Activated effector memory CD4-positive, alpha-beta T cell treated with anti-CD3 and anti-CD28 coated beads, Interleukin-2, amount 50 U/mL, for 16 hours (primary cell): ENCODE measurements around the gene PRKG1.
"Not testable (repeated sequence)": the region's sequence is repeated elsewhere in the genome, so short reads cannot be mapped to it uniquely, and the experiment has no call there.

Experiments
- DNase-seq: peaks from one replicate; pipeline ENCODE4 v3.0.0-alpha.2; 2020

PRKG1 gene

DNA sequence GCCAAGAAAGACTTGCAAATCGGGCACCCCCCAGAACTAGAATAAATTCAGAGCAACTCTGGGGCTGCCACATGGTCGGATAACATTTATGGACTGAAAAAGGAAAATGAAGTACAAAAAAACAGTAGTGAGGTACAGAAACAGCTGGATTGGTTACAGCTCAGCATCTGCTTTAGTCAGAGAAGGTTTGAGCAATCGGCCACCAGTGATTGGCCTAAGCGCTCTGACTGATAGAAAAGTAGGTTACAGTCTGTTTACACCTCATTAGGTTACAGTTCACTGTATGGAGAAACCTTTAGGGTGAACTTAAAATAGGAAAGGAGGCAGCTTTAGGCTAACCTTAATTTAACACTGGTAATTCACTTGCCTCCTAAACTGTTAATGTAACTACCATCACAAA is 1137.8 kb downstream of the PRKG1 start:
- no peak for DNase-seq

DNA sequence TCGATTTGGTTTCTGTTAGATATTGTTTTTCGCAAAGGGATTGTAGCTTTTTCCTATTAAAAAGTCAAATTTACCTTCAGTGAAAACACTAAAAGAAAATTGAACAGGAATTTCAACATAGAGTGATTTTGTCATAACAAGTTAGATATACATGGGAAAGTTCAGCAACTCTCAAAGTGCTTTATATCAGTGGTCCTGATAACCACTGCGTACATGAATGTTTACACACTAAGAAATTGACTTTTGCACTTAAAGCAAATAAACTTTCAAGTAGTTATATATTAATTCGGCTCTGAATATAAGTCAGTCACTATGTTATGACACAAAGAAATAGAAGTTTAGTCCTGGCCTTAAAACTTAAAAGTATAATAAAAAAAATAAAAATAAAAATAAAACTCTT is 1138.5 kb downstream of the PRKG1 start:
- DNase-seq, result no peak

DNA sequence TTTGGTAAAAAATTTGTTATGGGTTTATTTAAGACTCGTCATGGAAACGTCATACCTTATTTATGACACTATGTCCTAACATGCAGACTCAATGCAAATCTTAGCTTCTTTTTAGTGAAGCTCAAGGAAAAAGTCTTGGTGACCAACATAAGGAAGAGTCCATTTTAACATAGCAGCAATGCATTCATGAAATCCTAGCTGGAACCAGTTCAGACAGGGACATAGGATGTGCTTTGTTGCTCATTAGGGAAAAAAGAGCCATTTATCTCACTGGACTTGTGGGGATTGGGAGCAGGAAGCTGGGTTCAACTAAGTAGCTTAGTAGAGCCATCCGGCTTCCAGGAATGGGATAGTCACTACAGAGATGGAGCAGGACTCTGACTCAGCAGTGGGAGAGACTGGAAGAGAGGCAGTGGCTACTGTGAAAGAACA is 1139.0 kb downstream of the PRKG1 start:
- DNase-seq, result no peak

DNA sequence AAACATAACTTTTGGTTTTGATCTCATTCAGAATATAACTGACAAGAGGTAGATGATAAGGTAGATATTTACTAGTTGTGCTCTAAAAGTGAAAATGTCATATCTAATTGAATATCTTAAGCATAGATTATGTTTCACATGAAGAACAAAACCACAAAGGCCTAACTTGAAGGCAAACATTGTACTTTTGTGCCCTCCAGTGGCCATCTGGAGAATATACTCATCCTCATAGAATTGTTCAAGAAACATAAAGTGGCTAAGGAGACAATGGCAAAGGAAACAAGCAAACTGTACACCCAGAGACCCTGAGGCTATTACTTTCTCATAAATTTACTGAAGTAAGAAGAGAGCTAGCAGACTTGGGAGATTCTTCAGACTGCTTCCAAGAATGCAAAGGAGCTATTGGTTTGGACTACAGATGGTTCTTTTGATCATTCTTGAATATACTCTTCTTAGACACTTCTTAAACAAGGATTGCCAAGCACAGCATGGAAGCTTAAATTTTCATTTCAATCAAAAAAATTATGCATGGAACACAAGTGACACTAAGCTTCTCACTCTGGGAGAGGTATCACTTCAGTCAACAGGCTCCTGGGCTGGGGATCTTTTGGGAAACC is 1141.6 kb downstream of the PRKG1 start:
- no peak for DNase-seq

GRCh38 chr10:52216852-52217251 is 1142.6 kb downstream of the PRKG1 start:
- DNase-seq, result no peak

- DNase-seq, result no peak
Measured at GRCh38 chr10:52217531-52217930, 1143.2 kb downstream of the PRKG1 start.

- DNase-seq, result no peak
Measured at GRCh38 chr10:52220947-52221346, 1146.7 kb downstream of the PRKG1 start.

DNA sequence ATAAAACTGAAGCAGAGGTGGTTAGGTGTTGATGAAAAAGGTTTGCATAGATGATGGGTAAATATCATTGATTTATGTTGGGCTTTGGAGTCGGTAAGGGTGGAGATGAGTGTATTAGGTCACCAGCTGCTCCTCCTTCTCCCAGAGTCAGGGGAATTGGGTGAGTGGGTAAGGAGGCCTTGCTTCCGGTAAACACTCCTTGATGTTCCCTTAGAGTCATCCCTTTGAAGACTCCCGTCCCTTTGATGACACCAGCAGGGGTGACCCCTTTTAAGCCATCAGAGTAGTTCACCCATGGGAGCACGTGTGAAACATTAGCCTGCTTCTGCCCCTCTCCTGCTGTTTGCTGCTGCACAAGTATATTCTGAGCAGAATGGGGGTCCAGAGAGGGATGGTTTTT is 1147.6 kb downstream of the PRKG1 start:
- no peak for DNase-seq

GRCh38 chr10:52226197-52226847 is 1152.0 kb downstream of the PRKG1 start:
- no peak for DNase-seq

DNA sequence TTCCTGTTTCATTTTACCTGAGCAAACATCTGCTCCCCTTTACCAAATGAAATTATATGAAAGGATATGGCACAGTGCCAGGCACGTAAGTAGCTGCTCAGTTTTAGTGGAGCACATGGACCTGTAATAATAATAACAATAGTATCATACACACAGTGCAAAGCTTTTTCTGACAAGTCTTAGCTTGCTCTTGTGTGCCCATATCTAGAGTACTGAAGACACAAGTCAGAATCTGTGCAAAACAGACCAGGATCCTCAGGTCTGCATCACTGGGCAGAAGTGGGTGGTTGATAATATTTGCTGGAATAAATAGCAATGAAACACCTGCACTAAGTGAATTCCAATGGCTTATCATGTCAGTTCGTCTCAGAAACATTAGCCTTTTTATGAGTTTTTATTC is 1154.3 kb downstream of the PRKG1 start:
- no peak for DNase-seq

GRCh38 chr10:52229291-52229931 is 1155.1 kb downstream of the PRKG1 start:
- no peak for DNase-seq

GRCh38 chr10:52232561-52233350 is 1158.5 kb downstream of the PRKG1 start:
- DNase-seq, result no peak

DNA sequence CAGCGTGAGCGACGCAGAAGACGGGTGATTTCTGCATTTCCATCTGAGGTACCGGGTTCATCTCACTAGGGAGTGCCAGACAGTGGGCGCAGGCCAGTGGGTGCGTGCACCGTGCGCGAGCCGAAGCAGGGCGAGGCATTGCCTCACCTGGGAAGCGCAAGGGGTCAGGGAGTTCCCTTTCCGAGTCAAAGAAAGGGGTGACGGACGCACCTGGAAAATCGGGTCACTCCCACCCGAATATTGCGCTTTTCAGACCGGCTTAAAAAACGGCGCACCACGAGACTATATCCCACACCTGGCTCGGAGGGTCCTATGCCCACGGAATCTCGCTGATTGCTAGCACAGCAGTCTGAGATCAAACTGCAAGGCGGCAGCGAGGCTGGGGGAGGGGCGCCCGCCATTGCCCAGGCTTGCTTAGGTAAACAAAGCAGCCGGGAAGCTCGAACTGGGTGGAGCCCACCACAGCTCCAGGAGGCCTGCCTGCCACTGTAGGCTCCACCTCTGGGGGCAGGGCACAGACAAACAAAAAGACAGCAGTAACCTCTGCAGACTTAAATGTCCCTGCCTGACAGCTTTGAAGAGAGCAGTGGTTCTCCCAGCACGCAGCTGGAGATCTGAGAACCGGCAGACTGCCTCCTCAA is 1159.2 kb downstream of the PRKG1 start:
- DNase-seq, result not testable (repeated sequence)

GRCh38 chr10:52239771-52240170 is 1165.5 kb downstream of the PRKG1 start:
- no peak for DNase-seq

GRCh38 chr10:52245547-52245946 is 1171.3 kb downstream of the PRKG1 start:
- DNase-seq, result no peak

GRCh38 chr10:52247929-52248328 is 1173.6 kb downstream of the PRKG1 start:
- DNase-seq, result not testable (repeated sequence)

GRCh38 chr10:52248697-52249306 is 1174.5 kb downstream of the PRKG1 start:
- no peak for DNase-seq

DNA sequence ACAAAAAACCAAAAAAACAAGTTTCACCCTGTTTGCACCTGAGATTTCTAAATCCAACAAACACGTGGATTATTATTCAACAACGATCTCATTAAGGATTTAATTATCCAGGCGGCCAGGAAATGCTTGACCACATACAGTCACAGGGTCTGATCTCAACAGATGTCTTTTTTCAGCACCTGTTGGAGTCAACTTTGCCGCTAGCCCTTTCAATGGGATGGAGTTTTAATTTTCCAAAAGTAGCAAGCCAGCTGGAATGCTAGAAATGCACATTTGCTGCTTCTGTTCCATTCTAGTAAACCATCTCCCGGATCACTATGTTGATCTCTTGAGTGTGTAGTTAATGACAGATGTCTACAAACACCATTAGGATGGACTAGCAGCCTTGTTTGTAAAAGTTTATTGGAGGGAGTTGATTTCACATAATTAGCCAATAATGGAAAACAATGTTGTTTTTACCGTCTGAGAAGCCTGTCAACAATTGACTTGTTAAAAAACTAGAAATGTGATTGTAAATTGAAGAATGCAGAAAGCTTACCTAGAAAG is 1175.6 kb downstream of the PRKG1 start:
- DNase-seq, result no peak

DNA sequence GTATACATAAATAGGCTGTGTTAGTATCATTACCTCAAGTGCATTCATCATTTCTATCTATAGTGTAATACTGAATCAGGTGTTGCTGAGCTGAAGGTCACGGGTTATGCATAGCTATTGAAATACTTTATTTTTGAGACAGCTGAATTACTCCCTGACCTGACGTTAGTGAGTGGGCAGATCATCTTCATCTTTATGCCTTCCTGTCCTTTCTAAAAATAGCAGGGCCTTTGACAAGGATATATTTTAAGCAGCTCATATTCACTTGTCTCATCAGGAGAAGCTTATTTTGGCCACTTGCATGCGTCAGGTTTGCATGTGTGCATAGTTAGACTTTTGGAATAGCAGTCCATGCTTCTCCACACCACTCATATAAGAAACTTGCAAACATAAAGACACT is 1176.2 kb downstream of the PRKG1 start:
- no peak for DNase-seq

GRCh38 chr10:52252307-52252706 is 1178.0 kb downstream of the PRKG1 start:
- DNase-seq, result no peak

DNA sequence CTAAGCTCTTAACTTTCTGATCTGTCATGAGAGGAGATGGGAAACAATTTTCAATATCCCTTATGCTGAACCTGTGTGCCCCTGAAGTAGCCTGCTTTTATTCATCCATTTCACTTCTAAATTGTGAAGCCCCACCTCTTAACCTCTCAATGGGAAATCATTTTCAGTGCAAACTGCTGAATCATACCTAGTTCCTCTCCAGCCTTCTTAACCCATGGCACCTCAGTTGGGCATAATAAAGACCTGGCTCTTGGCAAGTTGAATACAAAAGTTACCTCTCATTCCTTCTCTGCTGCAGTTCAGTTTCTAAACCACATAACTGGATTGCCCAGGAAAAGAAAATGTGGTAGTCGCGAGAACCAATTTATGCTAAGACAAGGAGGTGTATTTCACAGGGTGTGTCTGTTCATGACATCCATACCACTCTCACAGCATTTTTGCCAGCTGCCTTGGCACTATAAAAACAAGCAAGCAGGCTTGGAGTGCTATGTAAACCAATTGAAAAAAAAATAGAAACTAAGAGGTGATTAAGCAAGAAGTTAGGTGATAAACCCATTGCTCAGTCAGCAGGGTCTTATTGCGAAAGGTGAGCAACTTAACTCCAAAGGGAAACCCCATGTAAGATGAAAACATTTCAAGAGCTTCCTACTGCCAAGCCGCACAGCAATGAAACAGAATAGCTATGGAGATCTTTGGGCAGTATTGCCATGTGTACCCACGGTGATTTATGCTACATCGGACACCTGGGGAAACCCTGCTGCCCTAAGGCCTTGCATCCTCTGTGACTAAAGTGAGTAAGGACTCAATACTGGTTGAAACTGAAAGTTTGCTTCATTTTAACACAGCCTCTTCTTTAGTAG is 1182.8 kb downstream of the PRKG1 start:
- DNase-seq, result no peak
